PC-9 (cell line): ENCODE data around the gene ACAP3. TPM values are rescaled to one million over a fixed set of nuclear protein-coding genes. Genes with fewer than 3 reads are reported as not detected.
A peak's percentile ranks its signal among the peaks of the same experiment; 100 is the strongest.

ENCODE experiments used
- BruUV-seq: library from RNA; stranded (reverse); fragments of 400-500 nt; replicated peaks from 2 replicates; lab custom pipeline; 2021; lab: Mats Ljungman, UMichigan
- CTCF ChIA-PET: fragments of 300-600 bp; sonication (Branson Sonifier 250); formaldehyde crosslinking; loops from one replicate; lab custom pipeline; 2022; ENCODE audit warnings: antibody characterized with exemption; lab: Charles Lee
- POLR2A ChIA-PET: fragments of 300-600 bp; sonication (Branson Sonifier 250); formaldehyde crosslinking; loops from one replicate; lab custom pipeline; 2022; ENCODE audit warnings: antibody characterized with exemption; ENCODE audit not compliant: unreplicated experiment; lab: Charles Lee
- DNase-seq, 2 experiments: peaks; one replicate each; pipeline versions ENCODE4 v3.0.0 to v3.0.0-alpha.2; 2015 to 2022; ENCODE audit warnings: mixed read lengths in 1 of 2
- H2AFZ ChIP-seq: fragments of 200-600 bp; sonication (generic); 2 replicates; pipeline ENCODE4 v1.8.1; 2017; ENCODE audit warnings: antibody characterized with exemption
- H3F3A ChIP-seq: fragments of 200-600 bp; sonication (generic); 2 replicates; pipeline ENCODE4 v1.8.1; 2017; ENCODE audit warnings: antibody characterized with exemption, mild to moderate bottlenecking, low read depth; ENCODE audit not compliant: insufficient read depth
- H3K27ac ChIP-seq: fragments of 200-600 bp; sonication (generic); 2 replicates; pipeline ENCODE4 v1.6.1; 2016; ENCODE audit warnings: mixed run types
- H3K27me3 ChIP-seq: fragments of 200-600 bp; sonication (generic); 2 replicates; pipeline ENCODE4 v1.6.1; 2016; ENCODE audit warnings: low read depth, mixed run types; ENCODE audit not compliant: insufficient read depth
- H3K36me3 ChIP-seq: fragments of 200-600 bp; sonication (generic); 2 replicates; pipeline ENCODE4 v1.6.1; 2016; ENCODE audit warnings: low read depth, mixed run types
- H3K4me1 ChIP-seq: fragments of 200-600 bp; sonication (generic); replicated peaks from 2 replicates; pipeline ENCODE4 v1.6.1; 2016; ENCODE audit warnings: mixed run types; ENCODE audit not compliant: insufficient read depth
- H3K4me2 ChIP-seq: fragments of 200-600 bp; sonication (generic); 2 replicates; pipeline ENCODE4 v1.6.1; 2017; ENCODE audit warnings: mixed run types
- H3K4me3 ChIP-seq: fragments of 200-600 bp; sonication (generic); 2 replicates; pipeline ENCODE4 v1.6.1; 2016; ENCODE audit warnings: mixed run types
- H3K79me2 ChIP-seq: fragments of 200-600 bp; sonication (generic); 2 replicates; pipeline ENCODE4 v1.6.1; 2017; ENCODE audit warnings: low read depth, mixed run types
- H3K9me2 ChIP-seq: fragments of 200-600 bp; sonication (generic); 2 replicates; pipeline ENCODE4 v1.8.1; 2017; ENCODE audit warnings: mild to moderate bottlenecking; ENCODE audit not compliant: insufficient read depth
- H3K9me3 ChIP-seq: fragments of 200-600 bp; sonication (generic); 2 replicates; pipeline ENCODE4 v1.8.1; 2016; ENCODE audit warnings: low read depth; ENCODE audit not compliant: insufficient read depth
- H4K20me1 ChIP-seq: fragments of 200-600 bp; sonication (generic); 2 replicates; pipeline ENCODE4 v1.8.1; 2017; ENCODE audit not compliant: insufficient read depth
- CTCF ChIP-seq: fragments of 200-600 bp; sonication (generic); conservative IDR thresholded peaks from 2 replicates; pipeline ENCODE4 v1.6.1; 2017; ENCODE audit warnings: mixed run types, antibody characterized with exemption, mild to moderate bottlenecking, moderate library complexity
- EZH2 ChIP-seq: fragments of 200-600 bp; sonication (generic); IDR thresholded peaks from 2 replicates; pipeline ENCODE4 v1.8.0; 2017; ENCODE audit warnings: antibody characterized with exemption, low read depth
- intact Hi-C: fragments of 100-400 bp; cut with micrococcal nuclease; formaldehyde crosslinking; loops from one replicate; pipeline ENCODE4 v1.10.0; 2022; ENCODE audit not compliant: unreplicated experiment
- total RNA-seq: library from RNA; stranded (reverse); gene quantifications from 2 replicates; pipeline ENCODE4 v1.2.3, GENCODE V29; 2021

The ACAP3 gene
- total RNA-seq, 1 experiment from 2014 or later, result 54.8 TPM

GRCh38 chr1:1342584-1343115 lies 34.9 kb upstream of the ACAP3 start:
- intact Hi-C loops, result loop anchor here (10.0 kb wide), 1 partner anchor 92 kb away; the partner anchor contains the start of gene VWA1
- Histone ChIP-seq H3K9me2 (no peaks in the 10 kb centered on the region), H3K27me3 (no peaks in the 10 kb centered on the region), H3K4me2 (peak overlapping the region; percentile 93; the same call in 1 of the 2 replicates), H2AFZ (no peak overlapping the region), H3F3A (peaks cover 60% of the 10 kb centered on the region), H4K20me1 (no peaks in the 10 kb centered on the region), H3K4me3 (no peak overlapping the region), H3K27ac (peak overlapping the region; percentile 92), H3K4me1 (peaks cover 51% of the 10 kb centered on the region), H3K79me2 (peaks cover 64% of the 10 kb centered on the region), H3K36me3 (peaks cover 10% of the 10 kb centered on the region; the same call in 1 of the 2 replicates), H3K9me3 (no peaks in the 10 kb centered on the region)
- ChIA-PET POLR2A (no interaction called here), CTCF (interaction anchor here (0.6 kb wide), 1 partner anchor 33 kb away, joined by 3 read pairs; no protein-coding TSS in a partner anchor)
- DNase-seq, result no peak
- TF ChIP-seq EZH2 (no peak), CTCF (no peak)
- BruUV-seq, result no TSS peak

DNA sequence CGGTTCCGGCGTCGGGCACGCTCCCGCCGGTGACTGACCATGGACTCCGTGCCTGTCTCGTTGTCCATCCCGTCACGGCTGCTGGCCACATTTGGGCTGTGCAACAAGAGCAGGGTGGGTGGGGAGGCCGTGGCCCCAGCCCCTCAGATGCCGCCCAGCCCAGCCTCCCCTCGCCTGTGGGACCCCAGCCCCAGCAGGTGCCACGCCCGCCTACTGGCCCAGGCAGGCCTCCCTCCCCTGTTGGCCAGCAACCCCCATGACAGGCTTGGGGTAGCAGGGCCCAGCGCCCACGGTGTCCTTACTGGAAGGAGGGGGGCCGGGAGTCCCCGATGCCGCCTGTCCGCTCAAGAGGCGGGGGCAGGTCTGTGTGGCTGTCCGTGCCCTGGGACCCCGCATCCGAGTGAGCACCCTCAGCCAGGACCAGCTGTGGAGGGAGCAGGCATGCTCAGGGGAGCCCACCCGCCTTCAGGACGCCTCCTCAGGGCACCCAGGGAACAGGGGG lies 34.4 kb upstream of the ACAP3 start:
- Histone ChIP-seq H3F3A (peaks cover 59% of the 10 kb centered on the region), H3K9me2 (no peaks in the 10 kb centered on the region), H3K4me1 (peaks cover 47% of the 10 kb centered on the region), H4K20me1 (peaks cover 5% of the 10 kb centered on the region), H3K27ac (no peak overlapping the region), H3K36me3 (peaks cover 10% of the 10 kb centered on the region; the same call in 1 of the 2 replicates), H3K79me2 (peaks cover 59% of the 10 kb centered on the region), H3K9me3 (no peaks in the 10 kb centered on the region), H3K27me3 (no peaks in the 10 kb centered on the region), H3K4me3 (no peak overlapping the region), H3K4me2 (no peak overlapping the region), H2AFZ (no peak overlapping the region)
- no TSS peak for BruUV-seq
- ChIA-PET POLR2A (no interaction called here), CTCF (no interaction called here)
- intact Hi-C loops, result loop anchor here (10.0 kb wide), 1 partner anchor 93 kb away; the partner anchor contains the start of gene VWA1
- TF ChIP-seq CTCF (no peak), EZH2 (no peak)
- DNase-seq, result no peak

GRCh38 chr1:1341549-1342021 lies 33.9 kb upstream of the ACAP3 start:
- no TSS peak for BruUV-seq
- intact Hi-C loops, result loop anchor here (10.0 kb wide), 1 partner anchor 93 kb away; the partner anchor contains the start of gene VWA1
- Histone ChIP-seq H2AFZ (no peak overlapping the region), H3K4me2 (no peak overlapping the region), H3K4me1 (peaks cover 42% of the 10 kb centered on the region), H3K36me3 (peaks cover 10% of the 10 kb centered on the region; the same call in 1 of the 2 replicates), H3K27me3 (no peaks in the 10 kb centered on the region), H4K20me1 (peaks cover 9% of the 10 kb centered on the region), H3K79me2 (peaks cover 53% of the 10 kb centered on the region), H3F3A (peaks cover 58% of the 10 kb centered on the region), H3K9me3 (no peaks in the 10 kb centered on the region), H3K9me2 (no peaks in the 10 kb centered on the region), H3K4me3 (no peak overlapping the region), H3K27ac (no peak overlapping the region)
- ChIA-PET CTCF (no interaction called here), POLR2A (no interaction called here)
- no peak for DNase-seq
- TF ChIP-seq CTCF (no peak), EZH2 (no peak)
